ENCODE data around the gene MLXIP. TPM values are rescaled to one million over a fixed set of nuclear protein-coding genes. Genes with fewer than 3 reads are reported as not detected.

The MLXIP gene
- total and polyA plus RNA-seq, 4 donors, result 10.3 to 65.1 (median 44.4) TPM

- 93 to 95% methylated on average over 11 of the region's 11 CpGs for WGBS, 2 donors
- intact Hi-C loops (cut with DNase I), result no loop called here
- H3K4me1 ChIP-seq (ENCODE audit: control insufficient read depth in 1 of 2, insufficient read depth in 2 of 2, low read length in 2 of 2), result no peaks in the 10 kb centered on the region
- ATAC-seq (ENCODE audit: low FRiP score) (no peak), DNase-seq (no peak)
- H3K36me3 ChIP-seq (ENCODE audit: control insufficient read depth in 1 of 2, insufficient read depth in 2 of 2, low read length in 1 of 2), result peaks cover 0 to 2% of the 10 kb centered on the region in 2 donors
- H3K4me3 ChIP-seq (ENCODE audit: low read length in 2 of 2), result no peak overlapping the region
- H3K27ac ChIP-seq (ENCODE audit: low read depth in 1 of 2, low read length in 2 of 2), result no peak overlapping the region
- no peaks in the 10 kb centered on the region for H3K27me3 ChIP-seq (ENCODE audit: control insufficient read depth in 1 of 2, insufficient read depth in 2 of 2, low read length in 1 of 2)
- no peaks in the 10 kb centered on the region for H3K9me3 ChIP-seq (ENCODE audit: control insufficient read depth, low read length)
These were observed 19.9 kb upstream of the MLXIP start for GRCh38 chr12:122058549-122059149.

- H3K9me3 ChIP-seq (ENCODE audit: control insufficient read depth, low read length), result no peaks in the 10 kb centered on the region
- no peaks in the 10 kb centered on the region for H3K4me1 ChIP-seq (ENCODE audit: control insufficient read depth in 1 of 2, insufficient read depth in 2 of 2, low read length in 2 of 2)
- ATAC-seq (ENCODE audit: low FRiP score) (no peak), DNase-seq (no peak)
- 91% methylated on average over 28 of the region's 28 CpGs for WGBS, 2 donors
- intact Hi-C loops (cut with DNase I), result no loop called here
- H3K4me3 ChIP-seq (ENCODE audit: low read length in 2 of 2), result no peak overlapping the region
- H3K27ac ChIP-seq (ENCODE audit: low read depth in 1 of 2, low read length in 2 of 2), result no peak overlapping the region
- no peaks in the 10 kb centered on the region for H3K27me3 ChIP-seq (ENCODE audit: control insufficient read depth in 1 of 2, insufficient read depth in 2 of 2, low read length in 1 of 2)
- peaks cover 0 to 2% of the 10 kb centered on the region in 2 donors for H3K36me3 ChIP-seq (ENCODE audit: control insufficient read depth in 1 of 2, insufficient read depth in 2 of 2, low read length in 1 of 2)
These were observed 19.2 kb upstream of the MLXIP start for GRCh38 chr12:122059203-122059960.

GRCh38 chr12:122060081-122060501, 18.5 kb upstream of the MLXIP start:
- H3K4me1 ChIP-seq (ENCODE audit: control insufficient read depth in 1 of 2, insufficient read depth in 2 of 2, low read length in 2 of 2), result no peaks in the 10 kb centered on the region
- intact Hi-C loops (cut with DNase I), result no loop called here
- no peak for DNase-seq
- no peak overlapping the region for H3K27ac ChIP-seq (ENCODE audit: low read depth in 1 of 2, low read length in 2 of 2)
- WGBS, 2 donors, result 84 to 88% methylated on average over 22 of the region's 22 CpGs
- no peak for ATAC-seq (ENCODE audit: low FRiP score)
- no peaks in the 10 kb centered on the region for H3K9me3 ChIP-seq (ENCODE audit: control insufficient read depth, low read length)
- peaks cover 0 to 2% of the 10 kb centered on the region in 2 donors for H3K36me3 ChIP-seq (ENCODE audit: control insufficient read depth in 1 of 2, insufficient read depth in 2 of 2, low read length in 1 of 2)
- H3K27me3 ChIP-seq (ENCODE audit: control insufficient read depth in 1 of 2, insufficient read depth in 2 of 2, low read length in 1 of 2), result no peaks in the 10 kb centered on the region
- H3K4me3 ChIP-seq (ENCODE audit: low read length in 2 of 2), result no peak overlapping the region

GRCh38 chr12:122061253-122061652, 17.3 kb upstream of the MLXIP start:
- Histone ChIP-seq H3K27ac (ENCODE audit: low read depth in 1 of 2, low read length in 2 of 2) (no peak overlapping the region), H3K4me3 (ENCODE audit: low read length in 2 of 2) (no peak overlapping the region), H3K27me3 (ENCODE audit: control insufficient read depth in 1 of 2, insufficient read depth in 2 of 2, low read length in 1 of 2) (no peaks in the 10 kb centered on the region), H3K9me3 (ENCODE audit: control insufficient read depth, low read length) (no peaks in the 10 kb centered on the region), H3K4me1 (ENCODE audit: control insufficient read depth in 1 of 2, insufficient read depth in 2 of 2, low read length in 2 of 2) (no peaks in the 10 kb centered on the region), H3K36me3 (ENCODE audit: control insufficient read depth in 1 of 2, insufficient read depth in 2 of 2, low read length in 1 of 2) (peaks cover 0 to 2% of the 10 kb centered on the region in 2 donors)
- intact Hi-C loops (cut with DNase I), result no loop called here
- 89 to 92% methylated on average over 20 to 23 of the region's 23 CpGs for WGBS, 2 donors
- ATAC-seq (ENCODE audit: low FRiP score) (no peak), DNase-seq (no peak)

- no peaks in the 10 kb centered on the region for H3K4me1 ChIP-seq (ENCODE audit: control insufficient read depth in 1 of 2, insufficient read depth in 2 of 2, low read length in 2 of 2)
- ATAC-seq (ENCODE audit: low FRiP score), result peak; percentile 80
- DNase-seq, result peak in 1 of 2 donors; percentile 76
- no peaks in the 10 kb centered on the region for H3K27me3 ChIP-seq (ENCODE audit: control insufficient read depth in 1 of 2, insufficient read depth in 2 of 2, low read length in 1 of 2)
- no peaks in the 10 kb centered on the region for H3K9me3 ChIP-seq (ENCODE audit: control insufficient read depth, low read length)
- intact Hi-C loops (cut with DNase I), result no loop called here
- H3K27ac ChIP-seq (ENCODE audit: low read depth in 1 of 2, low read length in 2 of 2), result peak overlapping the region; percentile 20 to 84
- H3K36me3 ChIP-seq (ENCODE audit: control insufficient read depth in 1 of 2, insufficient read depth in 2 of 2, low read length in 1 of 2), result peaks cover 0 to 2% of the 10 kb centered on the region in 2 donors
- H3K4me3 ChIP-seq (ENCODE audit: low read length in 2 of 2), result no peak overlapping the region
- WGBS, 2 donors, result 4 to 6% methylated on average over 19 of the region's 19 CpGs
These were observed 15.5 kb upstream of the MLXIP start for GRCh38 chr12:122062832-122063693.

- Histone ChIP-seq H3K27ac (ENCODE audit: low read depth in 1 of 2, low read length in 2 of 2) (peak overlapping the region in 1 of 2 donors; percentile 84), H3K36me3 (ENCODE audit: control insufficient read depth in 1 of 2, insufficient read depth in 2 of 2, low read length in 1 of 2) (peaks cover 0 to 2% of the 10 kb centered on the region in 2 donors), H3K9me3 (ENCODE audit: control insufficient read depth, low read length) (no peaks in the 10 kb centered on the region), H3K4me1 (ENCODE audit: control insufficient read depth in 1 of 2, insufficient read depth in 2 of 2, low read length in 2 of 2) (no peaks in the 10 kb centered on the region), H3K4me3 (ENCODE audit: low read length in 2 of 2) (no peak overlapping the region), H3K27me3 (ENCODE audit: control insufficient read depth in 1 of 2, insufficient read depth in 2 of 2, low read length in 1 of 2) (no peaks in the 10 kb centered on the region)
- WGBS, 2 donors, result 60 to 67% methylated on average over 6 of the region's 6 CpGs
- intact Hi-C loops (cut with DNase I), result no loop called here
- ATAC-seq (ENCODE audit: low FRiP score) (peak; percentile 26), DNase-seq (no peak)
These were observed 14.9 kb upstream of the MLXIP start for GRCh38 chr12:122063694-122064024.

GRCh38 chr12:122064025-122064777, 14.4 kb upstream of the MLXIP start:
- Histone ChIP-seq H3K36me3 (ENCODE audit: control insufficient read depth in 1 of 2, insufficient read depth in 2 of 2, low read length in 1 of 2) (peaks cover 0 to 2% of the 10 kb centered on the region in 2 donors), H3K27ac (ENCODE audit: low read depth in 1 of 2, low read length in 2 of 2) (no peak overlapping the region), H3K9me3 (ENCODE audit: control insufficient read depth, low read length) (no peaks in the 10 kb centered on the region), H3K4me1 (ENCODE audit: control insufficient read depth in 1 of 2, insufficient read depth in 2 of 2, low read length in 2 of 2) (no peaks in the 10 kb centered on the region), H3K27me3 (ENCODE audit: control insufficient read depth in 1 of 2, insufficient read depth in 2 of 2, low read length in 1 of 2) (no peaks in the 10 kb centered on the region), H3K4me3 (ENCODE audit: low read length in 2 of 2) (no peak overlapping the region)
- ATAC-seq (ENCODE audit: low FRiP score), result peak; percentile 77
- intact Hi-C loops (cut with DNase I), result no loop called here
- peak; percentile 87 to 89 for DNase-seq
- WGBS, 2 donors, result 76 to 79% methylated on average over 14 of the region's 14 CpGs
